SW 1271 (cell line): ENCODE data around the gene CSK.

ENCODE experiments used
- DNase-seq, 2 experiments: peaks; one replicate each; lab custom pipeline; 2025; lab: John Stamatoyannopoulos, UW

CSK gene

GRCh38 chr15:74843445-74843828 lies 61.6 kb downstream of the CSK start:
- DNase-seq: no peak

DNA sequence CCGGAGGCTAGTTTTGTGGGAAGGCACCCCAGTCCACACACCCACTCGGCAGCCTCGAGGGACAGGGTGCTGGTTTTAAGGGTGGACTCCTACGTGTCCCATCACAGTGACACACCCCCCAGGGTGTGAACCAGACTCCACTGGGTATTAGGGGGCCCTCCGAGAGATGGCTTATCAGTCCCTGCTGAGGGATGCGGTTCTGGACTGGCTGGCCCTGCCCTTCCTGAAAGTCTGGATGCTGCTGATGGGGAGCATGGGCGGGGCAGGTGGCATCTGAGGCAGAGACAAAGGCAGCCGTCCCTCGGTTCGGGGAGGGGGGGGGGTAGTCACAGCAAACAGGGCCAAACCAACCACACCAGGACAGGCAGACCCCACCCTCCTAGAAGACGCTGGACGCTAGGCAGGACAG lies 62.0 kb downstream of the CSK start:
- no peak for DNase-seq

- DNase-seq: no peak
These were observed 62.7 kb downstream of the CSK start for GRCh38 chr15:74844319-74845207.

GRCh38 chr15:74845208-74845568 lies 63.3 kb downstream of the CSK start:
- DNase-seq: no peak

DNA sequence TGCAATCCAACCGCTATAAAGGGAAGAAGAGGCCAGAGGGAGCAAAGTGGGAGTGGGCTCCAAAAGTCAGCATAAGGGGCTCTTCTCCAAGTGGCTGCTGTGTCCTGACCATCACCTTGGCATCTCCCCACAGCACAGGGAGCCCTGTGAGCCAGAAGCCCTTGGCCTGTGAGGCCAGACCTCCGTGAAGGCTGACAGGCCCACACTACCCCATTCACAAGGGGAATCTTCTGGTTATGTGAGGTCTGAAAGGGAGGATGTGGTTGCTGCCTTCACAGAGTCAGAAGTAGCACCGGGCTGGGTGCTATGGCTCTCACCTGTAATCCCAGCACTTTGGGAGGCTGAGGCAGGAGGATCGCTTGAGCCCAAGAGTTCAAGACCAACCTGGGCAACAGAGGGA lies 63.7 kb downstream of the CSK start:
- no peak for DNase-seq

GRCh38 chr15:74847432-74847831 lies 65.6 kb downstream of the CSK start:
- DNase-seq: no peak

- DNase-seq: no peak
These were observed 68.5 kb downstream of the CSK start for GRCh38 chr15:74850393-74850792.

DNA sequence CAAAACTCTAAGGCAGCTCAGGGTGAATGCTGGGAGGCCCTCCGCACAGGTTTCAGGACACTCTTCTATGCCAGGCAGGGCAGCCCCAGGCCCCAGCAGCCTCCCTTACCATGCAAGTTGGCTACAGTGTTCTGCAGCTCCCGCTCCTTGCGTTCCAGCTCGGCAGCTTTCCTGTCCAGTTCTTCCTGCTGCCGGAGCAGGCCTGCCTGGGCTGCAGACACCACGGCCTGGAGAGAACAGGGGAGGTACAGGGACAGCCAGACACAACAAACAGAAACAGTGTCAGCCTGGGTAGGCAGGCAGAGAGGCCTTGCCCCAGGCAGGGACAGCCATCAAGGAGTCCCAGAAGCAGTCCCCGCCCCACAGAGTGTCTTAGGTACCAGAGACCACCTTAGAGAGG lies 70.1 kb downstream of the CSK start:
- no peak for DNase-seq
